ENCODE results near the gene KCTD13. TPM values are rescaled to one million over a fixed set of nuclear protein-coding genes. Genes with fewer than 3 reads are reported as not detected.

KCTD13 gene
- total and polyA plus RNA-seq, 2 of the 8 experiments (the other 6 are each of a cell fraction or from before 2014, with no cell fraction given), result 9.2 to 10.8 TPM

GRCh38 chr16:29900102-29900887 lies 25.7 kb downstream of the KCTD13 start, which contains the start of gene ASPHD1 (continued):
- TF ChIP-seq, protein P1, sequence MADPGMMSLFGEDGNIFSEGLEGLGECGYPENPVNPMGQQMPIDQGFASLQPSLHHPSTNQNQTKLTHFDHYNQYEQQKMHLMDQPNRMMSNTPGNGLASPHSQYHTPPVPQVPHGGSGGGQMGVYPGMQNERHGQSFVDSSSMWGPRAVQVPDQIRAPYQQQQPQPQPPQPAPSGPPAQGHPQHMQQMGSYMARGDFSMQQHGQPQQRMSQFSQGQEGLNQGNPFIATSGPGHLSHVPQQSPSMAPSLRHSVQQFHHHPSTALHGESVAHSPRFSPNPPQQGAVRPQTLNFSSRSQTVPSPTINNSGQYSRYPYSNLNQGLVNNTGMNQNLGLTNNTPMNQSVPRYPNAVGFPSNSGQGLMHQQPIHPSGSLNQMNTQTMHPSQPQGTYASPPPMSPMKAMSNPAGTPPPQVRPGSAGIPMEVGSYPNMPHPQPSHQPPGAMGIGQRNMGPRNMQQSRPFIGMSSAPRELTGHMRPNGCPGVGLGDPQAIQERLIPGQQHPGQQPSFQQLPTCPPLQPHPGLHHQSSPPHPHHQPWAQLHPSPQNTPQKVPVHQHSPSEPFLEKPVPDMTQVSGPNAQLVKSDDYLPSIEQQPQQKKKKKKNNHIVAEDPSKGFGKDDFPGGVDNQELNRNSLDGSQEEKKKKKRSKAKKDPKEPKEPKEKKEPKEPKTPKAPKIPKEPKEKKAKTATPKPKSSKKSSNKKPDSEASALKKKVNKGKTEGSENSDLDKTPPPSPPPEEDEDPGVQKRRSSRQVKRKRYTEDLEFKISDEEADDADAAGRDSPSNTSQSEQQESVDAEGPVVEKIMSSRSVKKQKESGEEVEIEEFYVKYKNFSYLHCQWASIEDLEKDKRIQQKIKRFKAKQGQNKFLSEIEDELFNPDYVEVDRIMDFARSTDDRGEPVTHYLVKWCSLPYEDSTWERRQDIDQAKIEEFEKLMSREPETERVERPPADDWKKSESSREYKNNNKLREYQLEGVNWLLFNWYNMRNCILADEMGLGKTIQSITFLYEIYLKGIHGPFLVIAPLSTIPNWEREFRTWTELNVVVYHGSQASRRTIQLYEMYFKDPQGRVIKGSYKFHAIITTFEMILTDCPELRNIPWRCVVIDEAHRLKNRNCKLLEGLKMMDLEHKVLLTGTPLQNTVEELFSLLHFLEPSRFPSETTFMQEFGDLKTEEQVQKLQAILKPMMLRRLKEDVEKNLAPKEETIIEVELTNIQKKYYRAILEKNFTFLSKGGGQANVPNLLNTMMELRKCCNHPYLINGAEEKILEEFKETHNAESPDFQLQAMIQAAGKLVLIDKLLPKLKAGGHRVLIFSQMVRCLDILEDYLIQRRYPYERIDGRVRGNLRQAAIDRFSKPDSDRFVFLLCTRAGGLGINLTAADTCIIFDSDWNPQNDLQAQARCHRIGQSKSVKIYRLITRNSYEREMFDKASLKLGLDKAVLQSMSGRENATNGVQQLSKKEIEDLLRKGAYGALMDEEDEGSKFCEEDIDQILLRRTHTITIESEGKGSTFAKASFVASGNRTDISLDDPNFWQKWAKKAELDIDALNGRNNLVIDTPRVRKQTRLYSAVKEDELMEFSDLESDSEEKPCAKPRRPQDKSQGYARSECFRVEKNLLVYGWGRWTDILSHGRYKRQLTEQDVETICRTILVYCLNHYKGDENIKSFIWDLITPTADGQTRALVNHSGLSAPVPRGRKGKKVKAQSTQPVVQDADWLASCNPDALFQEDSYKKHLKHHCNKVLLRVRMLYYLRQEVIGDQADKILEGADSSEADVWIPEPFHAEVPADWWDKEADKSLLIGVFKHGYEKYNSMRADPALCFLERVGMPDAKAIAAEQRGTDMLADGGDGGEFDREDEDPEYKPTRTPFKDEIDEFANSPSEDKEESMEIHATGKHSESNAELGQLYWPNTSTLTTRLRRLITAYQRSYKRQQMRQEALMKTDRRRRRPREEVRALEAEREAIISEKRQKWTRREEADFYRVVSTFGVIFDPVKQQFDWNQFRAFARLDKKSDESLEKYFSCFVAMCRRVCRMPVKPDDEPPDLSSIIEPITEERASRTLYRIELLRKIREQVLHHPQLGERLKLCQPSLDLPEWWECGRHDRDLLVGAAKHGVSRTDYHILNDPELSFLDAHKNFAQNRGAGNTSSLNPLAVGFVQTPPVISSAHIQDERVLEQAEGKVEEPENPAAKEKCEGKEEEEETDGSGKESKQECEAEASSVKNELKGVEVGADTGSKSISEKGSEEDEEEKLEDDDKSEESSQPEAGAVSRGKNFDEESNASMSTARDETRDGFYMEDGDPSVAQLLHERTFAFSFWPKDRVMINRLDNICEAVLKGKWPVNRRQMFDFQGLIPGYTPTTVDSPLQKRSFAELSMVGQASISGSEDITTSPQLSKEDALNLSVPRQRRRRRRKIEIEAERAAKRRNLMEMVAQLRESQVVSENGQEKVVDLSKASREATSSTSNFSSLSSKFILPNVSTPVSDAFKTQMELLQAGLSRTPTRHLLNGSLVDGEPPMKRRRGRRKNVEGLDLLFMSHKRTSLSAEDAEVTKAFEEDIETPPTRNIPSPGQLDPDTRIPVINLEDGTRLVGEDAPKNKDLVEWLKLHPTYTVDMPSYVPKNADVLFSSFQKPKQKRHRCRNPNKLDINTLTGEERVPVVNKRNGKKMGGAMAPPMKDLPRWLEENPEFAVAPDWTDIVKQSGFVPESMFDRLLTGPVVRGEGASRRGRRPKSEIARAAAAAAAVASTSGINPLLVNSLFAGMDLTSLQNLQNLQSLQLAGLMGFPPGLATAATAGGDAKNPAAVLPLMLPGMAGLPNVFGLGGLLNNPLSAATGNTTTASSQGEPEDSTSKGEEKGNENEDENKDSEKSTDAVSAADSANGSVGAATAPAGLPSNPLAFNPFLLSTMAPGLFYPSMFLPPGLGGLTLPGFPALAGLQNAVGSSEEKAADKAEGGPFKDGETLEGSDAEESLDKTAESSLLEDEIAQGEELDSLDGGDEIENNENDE (IDR thresholded peaks at IDR 0.05; ENCODE audit: insufficient replicate concordance, low read length), result no peak
- no peak for TF ChIP-seq TCF12 (IDR thresholded peaks at IDR 0.05; ENCODE audit: low read depth, low read length)
- TF ChIP-seq JUND (IDR thresholded peaks at IDR 0.05; ENCODE audit: low read length), result peak; percentile 60
- no peak for TF ChIP-seq POLR2A (IDR thresholded peaks at IDR 0.05; ENCODE audit: control extremely low read depth in 1 of 2, low read depth in 2 of 2, low read length in 2 of 2)
- peak; percentile 79 for TF ChIP-seq KDM4A (IDR thresholded peaks at IDR 0.05; ENCODE audit: low read depth, low read length, severe bottlenecking)
- no peak for TF ChIP-seq GTF2F1 (IDR thresholded peaks at IDR 0.05; ENCODE audit: borderline replicate concordance, low read depth, low read length)
- TF ChIP-seq BACH1 (IDR thresholded peaks at IDR 0.05; ENCODE audit: low read length), result no peak
- TF ChIP-seq PHF8 (conservative IDR thresholded peaks at IDR 0.05; ENCODE audit: low read depth, low read length), result 0 out of 2 replicates have a peak, but pooled peaks have one; percentile 36
- TF ChIP-seq SP2 (IDR thresholded peaks at IDR 0.05; ENCODE audit: low read length), result no peak
- no peak for TF ChIP-seq FOSL1 (IDR thresholded peaks at IDR 0.05; ENCODE audit: insufficient read depth, low read depth, low read length)

All from H1 (cell line).